RWPE2 (cell line): ENCODE data around the gene MRC2.

ENCODE experiments used
- ATAC-seq: fragments of 200-7000 bp; cut with Tn5 transposase; 3 replicates; pipeline ENCODE4 v1.9.1; 2021; ENCODE audit warnings: low read depth
- DNase-seq: peaks from one replicate; pipeline ENCODE4 v3.0.0-alpha.2; 2020; ENCODE audit warnings: low spot score
- H3K27ac ChIP-seq: fragments of 450-650 bp; 2 replicates; pipeline ENCODE4 v1.5.1; 2017; ENCODE audit warnings: mild to moderate bottlenecking; ENCODE audit not compliant: poor library complexity, severe bottlenecking
- H3K27me3 ChIP-seq: fragments of 250-450 bp; sonication (Bioruptor Pico); 2 replicates; pipeline ENCODE4 v1.5.1; 2021; ENCODE audit warnings: mild to moderate bottlenecking, moderate library complexity; ENCODE audit not compliant: insufficient read depth, poor library complexity, severe bottlenecking
- H3K36me3 ChIP-seq: fragments of 250-450 bp; sonication (Bioruptor Pico); 2 replicates; pipeline ENCODE4 v1.5.1; 2020; ENCODE audit warnings: low read depth, mild to moderate bottlenecking, moderate library complexity
- H3K4me1 ChIP-seq: fragments of 250-450 bp; sonication (Bioruptor Pico); 2 replicates; pipeline ENCODE4 v1.5.1; 2021; ENCODE audit warnings: mild to moderate bottlenecking, moderate library complexity; ENCODE audit not compliant: insufficient read depth, poor library complexity, severe bottlenecking
- H3K4me3 ChIP-seq: fragments of 250-450 bp; sonication (Bioruptor Pico); 2 replicates; pipeline ENCODE4 v1.5.1; 2021; ENCODE audit warnings: mild to moderate bottlenecking, moderate library complexity; ENCODE audit not compliant: severe bottlenecking
- H3K9me3 ChIP-seq: fragments of 250-450 bp; sonication (Bioruptor Pico); 2 replicates; pipeline ENCODE4 v1.5.1; 2021; ENCODE audit warnings: mild to moderate bottlenecking, moderate library complexity; ENCODE audit not compliant: severe bottlenecking
- TF ChIP-seq, protein P1 (sequence below): fragments of 450-650 bp; IDR thresholded peaks from one replicate; pipeline ENCODE4 v1.5.1; 2017; ENCODE audit warnings: mild to moderate bottlenecking, moderate library complexity; ENCODE audit not compliant: poor library complexity, severe bottlenecking

The MRC2 gene

GRCh38 chr17:62678214-62678919 is 50.9 kb downstream of the MRC2 start:
- no peak for ATAC-seq
- Histone ChIP-seq H3K27ac (no peak overlapping the region), H3K27me3 (no peaks in the 10 kb centered on the region), H3K36me3 (no peaks in the 10 kb centered on the region; the same call in 1 of the 2 replicates), H3K9me3 (no peaks in the 10 kb centered on the region), H3K4me3 (no peak overlapping the region), H3K4me1 (no peaks in the 10 kb centered on the region)
- TF ChIP-seq, protein P1, sequence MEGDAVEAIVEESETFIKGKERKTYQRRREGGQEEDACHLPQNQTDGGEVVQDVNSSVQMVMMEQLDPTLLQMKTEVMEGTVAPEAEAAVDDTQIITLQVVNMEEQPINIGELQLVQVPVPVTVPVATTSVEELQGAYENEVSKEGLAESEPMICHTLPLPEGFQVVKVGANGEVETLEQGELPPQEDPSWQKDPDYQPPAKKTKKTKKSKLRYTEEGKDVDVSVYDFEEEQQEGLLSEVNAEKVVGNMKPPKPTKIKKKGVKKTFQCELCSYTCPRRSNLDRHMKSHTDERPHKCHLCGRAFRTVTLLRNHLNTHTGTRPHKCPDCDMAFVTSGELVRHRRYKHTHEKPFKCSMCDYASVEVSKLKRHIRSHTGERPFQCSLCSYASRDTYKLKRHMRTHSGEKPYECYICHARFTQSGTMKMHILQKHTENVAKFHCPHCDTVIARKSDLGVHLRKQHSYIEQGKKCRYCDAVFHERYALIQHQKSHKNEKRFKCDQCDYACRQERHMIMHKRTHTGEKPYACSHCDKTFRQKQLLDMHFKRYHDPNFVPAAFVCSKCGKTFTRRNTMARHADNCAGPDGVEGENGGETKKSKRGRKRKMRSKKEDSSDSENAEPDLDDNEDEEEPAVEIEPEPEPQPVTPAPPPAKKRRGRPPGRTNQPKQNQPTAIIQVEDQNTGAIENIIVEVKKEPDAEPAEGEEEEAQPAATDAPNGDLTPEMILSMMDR = no peak
- peak; percentile 51 for DNase-seq

DNA sequence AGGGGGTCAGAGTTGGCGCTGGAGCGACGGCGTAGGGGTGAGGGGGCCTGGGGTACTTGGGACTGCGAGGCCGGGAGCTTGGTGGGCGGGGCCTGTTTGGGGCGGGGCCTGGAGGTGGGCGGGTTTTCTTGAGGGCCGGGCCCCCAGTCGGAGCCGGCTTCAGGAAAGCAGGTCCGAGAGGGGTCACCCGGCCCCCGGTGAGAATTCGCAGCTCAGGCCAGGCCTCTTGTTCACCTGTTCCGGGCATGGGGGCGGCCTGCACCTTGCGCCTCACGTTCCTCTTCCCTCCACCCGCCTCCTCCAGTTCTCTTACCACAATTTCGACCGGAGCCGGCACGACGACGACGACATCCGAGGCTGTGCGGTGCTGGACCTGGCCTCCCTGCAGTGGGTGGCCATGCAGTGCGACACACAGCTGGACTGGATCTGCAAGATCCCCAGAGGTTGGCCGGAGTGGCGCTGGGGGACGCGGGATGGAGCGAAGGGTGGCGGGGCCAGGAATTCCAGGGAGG is 52.5 kb downstream of the MRC2 start:
- Histone ChIP-seq H3K27ac (no peak overlapping the region), H3K4me1 (no peaks in the 10 kb centered on the region), H3K27me3 (no peaks in the 10 kb centered on the region), H3K9me3 (no peaks in the 10 kb centered on the region), H3K36me3 (peaks cover 9% of the 10 kb centered on the region), H3K4me3 (no peak overlapping the region)
- TF ChIP-seq, protein P1 = no peak
- DNase-seq (peak; percentile 62), ATAC-seq (no peak)

- ATAC-seq (no peak), DNase-seq (no peak)
- Histone ChIP-seq H3K4me1 (no peaks in the 10 kb centered on the region), H3K9me3 (no peaks in the 10 kb centered on the region), H3K27me3 (no peaks in the 10 kb centered on the region), H3K36me3 (peaks cover 9% of the 10 kb centered on the region), H3K27ac (no peak overlapping the region), H3K4me3 (no peak overlapping the region)
- TF ChIP-seq, protein P1 = no peak
Observed at GRCh38 chr17:62680541-62681052, 53.1 kb downstream of the MRC2 start.

DNA sequence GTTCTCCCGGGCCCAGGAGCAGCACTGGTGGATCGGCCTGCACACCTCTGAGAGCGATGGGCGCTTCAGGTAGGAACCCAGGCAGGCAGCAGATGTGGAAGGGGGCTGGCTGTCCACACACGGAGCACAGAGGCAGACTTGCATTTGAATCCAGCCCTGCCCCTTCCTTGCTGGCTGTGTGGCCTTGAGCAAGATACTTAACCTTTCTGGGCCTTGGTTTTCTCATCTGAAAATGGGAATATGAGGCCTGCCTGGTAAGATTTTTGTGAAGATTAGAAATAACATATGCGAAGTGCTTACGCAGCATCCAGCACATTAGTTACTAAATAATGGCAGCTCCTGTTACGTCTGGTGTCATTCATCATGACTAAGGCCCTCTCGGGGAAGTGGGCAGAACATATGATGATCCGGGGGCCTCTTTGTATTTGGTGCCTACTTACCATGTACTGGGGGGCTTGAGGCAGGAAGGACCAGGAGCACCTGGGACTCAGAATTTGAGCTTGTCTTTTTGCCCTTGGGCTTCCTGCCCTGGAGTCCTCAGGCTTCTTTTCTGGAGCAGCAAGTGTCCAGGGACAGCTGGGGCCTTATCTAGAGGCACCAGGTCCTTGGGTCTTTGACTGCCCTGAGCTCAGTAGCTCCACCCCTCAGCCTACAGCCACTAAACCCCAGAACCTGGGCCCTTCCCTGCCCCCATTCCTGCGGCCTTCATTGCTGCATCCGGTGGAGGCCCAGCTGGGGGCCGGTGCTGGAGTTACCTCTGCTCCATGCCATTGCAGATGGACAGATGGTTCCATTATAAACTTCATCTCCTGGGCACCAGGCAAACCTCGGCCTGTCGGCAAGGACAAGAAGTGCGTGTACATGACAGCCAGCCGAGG is 53.8 kb downstream of the MRC2 start:
- no peak overlapping the region for H3K27ac ChIP-seq
- ATAC-seq (no peak), DNase-seq (peak; percentile 58)
- no peaks in the 10 kb centered on the region for H3K4me1 ChIP-seq
- no peaks in the 10 kb centered on the region for H3K9me3 ChIP-seq
- no peaks in the 10 kb centered on the region for H3K27me3 ChIP-seq
- H3K4me3 ChIP-seq = no peak overlapping the region
- TF ChIP-seq, protein P1 = no peak
- peaks cover 9% of the 10 kb centered on the region for H3K36me3 ChIP-seq
